Astrocyte (in vitro differentiated cells and primary cell): Measurements from ENCODE around the gene ZNF197. TPM values are rescaled to one million over a fixed set of nuclear protein-coding genes. Genes with fewer than 3 reads are reported as not detected.

Experiments
- DNase-seq: peaks from one replicate; pipeline ENCODE4 v3.0.0-alpha.2; 2010; ENCODE audit warnings: low read depth
- FAIRE-seq: peaks from 2 replicates; lab custom pipeline; 2011; peaks lifted over from hg19 to GRCh38; lab: Jason Lieb, UNC
- H2AFZ ChIP-seq: 2 replicates; pipeline ENCODE4 v1.6.0; 2012; ENCODE audit warnings: low read depth, low read length, inconsistent platforms
- H3K27ac ChIP-seq: 2 replicates; pipeline ENCODE4 v1.5.1; 2011; ENCODE audit warnings: low read depth, low read length, inconsistent platforms
- H3K27me3 ChIP-seq: 2 replicates; pipeline ENCODE4 v1.6.0; 2011; ENCODE audit warnings: low read length, inconsistent platforms; ENCODE audit not compliant: insufficient read depth
- H3K36me3 ChIP-seq: 2 replicates; pipeline ENCODE4 v1.5.1; 2011; ENCODE audit warnings: low read length, inconsistent platforms; ENCODE audit not compliant: insufficient read depth
- H3K4me1 ChIP-seq: 2 replicates; pipeline ENCODE4 v1.5.1; 2011; ENCODE audit warnings: low read length, inconsistent platforms; ENCODE audit not compliant: insufficient read depth
- H3K4me2 ChIP-seq: 2 replicates; pipeline ENCODE4 v1.6.0; 2012; ENCODE audit warnings: low read length, inconsistent platforms
- H3K4me3 ChIP-seq: 2 replicates; pipeline ENCODE4 v1.5.1; 2011; ENCODE audit warnings: low read depth, mild to moderate bottlenecking, low read length, inconsistent platforms; ENCODE audit not compliant: insufficient read depth
- H3K79me2 ChIP-seq: 2 replicates; pipeline ENCODE4 v1.6.0; 2012; ENCODE audit warnings: mild to moderate bottlenecking, low read length, inconsistent platforms; ENCODE audit not compliant: insufficient read depth
- H3K9ac ChIP-seq: 2 replicates; pipeline ENCODE4 v1.6.0; 2012; ENCODE audit warnings: mild to moderate bottlenecking, low read length, inconsistent platforms
- H3K9me3 ChIP-seq: 2 replicates; pipeline ENCODE4 v1.5.1; 2012; ENCODE audit warnings: low read depth, mild to moderate bottlenecking, low read length, inconsistent platforms; ENCODE audit not compliant: insufficient read depth
- H4K20me1 ChIP-seq: 2 replicates; pipeline ENCODE4 v1.6.0; 2012; ENCODE audit warnings: low read length, inconsistent platforms; ENCODE audit not compliant: insufficient read depth
- H3K27ac Mint-ChIP-seq: one replicate; pipeline ENCODE4 v1.8.0; 2021; ENCODE audit warnings: mild to moderate bottlenecking, mixed read lengths; ENCODE audit not compliant: unreplicated experiment
- H3K27me3 Mint-ChIP-seq: one replicate; pipeline ENCODE4 v1.8.0; 2021; ENCODE audit warnings: low read depth, mixed read lengths; ENCODE audit not compliant: unreplicated experiment
- H3K36me3 Mint-ChIP-seq: one replicate; pipeline ENCODE4 v1.8.0; 2021; ENCODE audit warnings: low read depth, mixed read lengths; ENCODE audit not compliant: unreplicated experiment
- H3K4me1 Mint-ChIP-seq: one replicate; pipeline ENCODE4 v1.8.0; 2021; ENCODE audit warnings: low read depth, mixed read lengths; ENCODE audit not compliant: unreplicated experiment
- H3K4me3 Mint-ChIP-seq: one replicate; pipeline ENCODE4 v1.8.0; 2021; ENCODE audit warnings: mild to moderate bottlenecking, moderate library complexity, mixed read lengths; ENCODE audit not compliant: unreplicated experiment
- H3K9me3 Mint-ChIP-seq: one replicate; pipeline ENCODE4 v1.8.0; 2021; ENCODE audit warnings: mild to moderate bottlenecking, mixed read lengths; ENCODE audit not compliant: unreplicated experiment
- EZH2 ChIP-seq: IDR thresholded peaks from 2 replicates; pipeline ENCODE4 v1.6.1; 2012; ENCODE audit warnings: mild to moderate bottlenecking, low read length, inconsistent platforms; ENCODE audit not compliant: insufficient read depth
- total RNA-seq: library from RNA; stranded (reverse); gene quantifications from 2 replicates; pipeline ENCODE4 v1.2.1, GENCODE V29; 2021
- TF ChIP-seq, protein P1 (sequence below): IDR thresholded peaks from 2 replicates; pipeline ENCODE4 v1.5.1; 2011; ENCODE audit warnings: low read depth, mild to moderate bottlenecking, inconsistent platforms, low read length, moderate library complexity; ENCODE audit not compliant: insufficient read depth

The ZNF197 gene
- total RNA-seq, 1 donor from 2014 or later = 20.4 TPM

GRCh38 chr3:44674211-44674610 lies 49.4 kb downstream of the ZNF197 start:
- Mint-ChIP-seq H3K9me3 (peaks cover 10% of the 10 kb centered on the region), H3K36me3 (peaks cover 14% of the 10 kb centered on the region), H3K27me3 (no peaks in the 10 kb centered on the region), H3K4me1 (no peaks in the 10 kb centered on the region), H3K27ac (peak overlapping the region; percentile 23), H3K4me3 (no peak overlapping the region)
- no peaks in the 10 kb centered on the region for H3K9me3 ChIP-seq
- no peak overlapping the region for H3K4me3 ChIP-seq
- no peak overlapping the region for H3K4me2 ChIP-seq
- no peak overlapping the region for H3K27ac ChIP-seq
- no peak overlapping the region for H3K9ac ChIP-seq
- H3K27me3 ChIP-seq = no peaks in the 10 kb centered on the region
- no peaks in the 10 kb centered on the region for H3K36me3 ChIP-seq
- no peak overlapping the region for H2AFZ ChIP-seq
- H3K4me1 ChIP-seq = no peaks in the 10 kb centered on the region
- DNase-seq (no peak), FAIRE-seq (no peak)
- no peaks in the 10 kb centered on the region for H4K20me1 ChIP-seq
- TF ChIP-seq, protein P1, sequence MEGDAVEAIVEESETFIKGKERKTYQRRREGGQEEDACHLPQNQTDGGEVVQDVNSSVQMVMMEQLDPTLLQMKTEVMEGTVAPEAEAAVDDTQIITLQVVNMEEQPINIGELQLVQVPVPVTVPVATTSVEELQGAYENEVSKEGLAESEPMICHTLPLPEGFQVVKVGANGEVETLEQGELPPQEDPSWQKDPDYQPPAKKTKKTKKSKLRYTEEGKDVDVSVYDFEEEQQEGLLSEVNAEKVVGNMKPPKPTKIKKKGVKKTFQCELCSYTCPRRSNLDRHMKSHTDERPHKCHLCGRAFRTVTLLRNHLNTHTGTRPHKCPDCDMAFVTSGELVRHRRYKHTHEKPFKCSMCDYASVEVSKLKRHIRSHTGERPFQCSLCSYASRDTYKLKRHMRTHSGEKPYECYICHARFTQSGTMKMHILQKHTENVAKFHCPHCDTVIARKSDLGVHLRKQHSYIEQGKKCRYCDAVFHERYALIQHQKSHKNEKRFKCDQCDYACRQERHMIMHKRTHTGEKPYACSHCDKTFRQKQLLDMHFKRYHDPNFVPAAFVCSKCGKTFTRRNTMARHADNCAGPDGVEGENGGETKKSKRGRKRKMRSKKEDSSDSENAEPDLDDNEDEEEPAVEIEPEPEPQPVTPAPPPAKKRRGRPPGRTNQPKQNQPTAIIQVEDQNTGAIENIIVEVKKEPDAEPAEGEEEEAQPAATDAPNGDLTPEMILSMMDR = no peak
- no peak for TF ChIP-seq EZH2
- no peaks in the 10 kb centered on the region for H3K79me2 ChIP-seq

- Mint-ChIP-seq H3K36me3 (peaks cover 29% of the 10 kb centered on the region), H3K4me1 (no peaks in the 10 kb centered on the region), H3K27ac (no peak overlapping the region), H3K27me3 (no peaks in the 10 kb centered on the region), H3K9me3 (peaks cover 22% of the 10 kb centered on the region), H3K4me3 (no peak overlapping the region)
- Histone ChIP-seq H2AFZ (no peak overlapping the region), H3K9ac (no peak overlapping the region), H3K4me3 (no peak overlapping the region), H3K4me2 (no peak overlapping the region), H3K27me3 (no peaks in the 10 kb centered on the region), H3K79me2 (no peaks in the 10 kb centered on the region), H3K4me1 (no peaks in the 10 kb centered on the region), H3K9me3 (peaks cover 9% of the 10 kb centered on the region), H4K20me1 (no peaks in the 10 kb centered on the region), H3K36me3 (no peaks in the 10 kb centered on the region), H3K27ac (no peak overlapping the region)
- no peak for DNase-seq
- TF ChIP-seq, protein P1 = no peak
- TF ChIP-seq EZH2 = no peak
- no peak for FAIRE-seq
These were observed 53.8 kb downstream of the ZNF197 start for GRCh38 chr3:44678480-44679116.

DNA sequence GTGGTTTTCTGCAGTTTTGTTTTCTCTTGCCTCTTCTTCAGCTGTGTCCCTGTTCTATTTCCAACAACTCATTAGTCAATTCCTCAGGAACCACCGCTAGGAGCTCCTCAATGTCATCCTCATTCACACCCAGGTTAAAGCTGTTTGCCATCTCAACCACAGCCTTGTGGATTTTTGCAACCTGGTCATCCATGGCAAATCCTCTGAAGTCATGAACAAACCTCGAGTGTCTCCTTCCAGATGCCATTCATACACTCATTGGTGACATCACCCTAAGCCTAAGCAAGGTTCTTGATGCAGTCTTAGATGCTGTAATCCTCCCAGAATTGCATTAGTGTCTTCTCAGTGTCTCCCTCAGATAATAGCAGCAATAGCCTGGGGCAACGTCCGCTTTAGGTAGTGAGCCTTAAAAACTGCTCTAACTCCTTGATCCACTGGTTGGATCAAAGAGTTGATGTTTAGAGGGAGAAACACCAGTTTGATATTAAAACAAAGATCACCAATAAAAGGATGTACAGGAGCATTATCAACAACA lies 56.2 kb downstream of the ZNF197 start:
- FAIRE-seq (no peak), DNase-seq (peak; percentile 22)
- H3K27ac Mint-ChIP-seq = no peak overlapping the region
- peaks cover 40% of the 10 kb centered on the region for H3K36me3 Mint-ChIP-seq
- peaks cover 29% of the 10 kb centered on the region for H3K9me3 Mint-ChIP-seq
- H3K27ac ChIP-seq = no peak overlapping the region
- H4K20me1 ChIP-seq = no peaks in the 10 kb centered on the region
- H3K27me3 ChIP-seq = no peaks in the 10 kb centered on the region
- H3K27me3 Mint-ChIP-seq = no peaks in the 10 kb centered on the region
- H3K9ac ChIP-seq = no peak overlapping the region
- H3K4me1 ChIP-seq = no peaks in the 10 kb centered on the region
- no peak overlapping the region for H3K4me3 ChIP-seq
- H3K4me3 Mint-ChIP-seq = no peak overlapping the region
- H3K4me1 Mint-ChIP-seq = peaks cover 5% of the 10 kb centered on the region
- H2AFZ ChIP-seq = no peak overlapping the region
- no peaks in the 10 kb centered on the region for H3K79me2 ChIP-seq
- H3K4me2 ChIP-seq = no peak overlapping the region
- no peak for TF ChIP-seq EZH2
- TF ChIP-seq, protein P1 = no peak
- H3K9me3 ChIP-seq = peaks cover 15% of the 10 kb centered on the region
- H3K36me3 ChIP-seq = no peaks in the 10 kb centered on the region
